ENCODE data around the gene NUCB1.

NUCB1 gene

GRCh38 chr19:48934837-48935236 lies 34.7 kb downstream of the NUCB1 start:
- Histone ChIP-seq H3K4me3 (replicated peaks; ENCODE audit: low read depth, low read length) (no peak overlapping the region), H3K27me3 (replicated peaks; ENCODE audit: control insufficient read depth, insufficient read depth, low read length) (no peaks in the 10 kb centered on the region; the same call in 1 of the 2 replicates), H3K36me3 (ENCODE audit: control insufficient read depth, insufficient read depth, low read length) (no peaks in the 10 kb centered on the region)
- DNase-seq (ENCODE audit: extremely low read depth, insufficient read length), result no peak
- TF ChIP-seq CTCF (IDR thresholded peaks at IDR 0.05; ENCODE audit: insufficient read depth, low read length, poor library complexity, severe bottlenecking), result no peak

- H3K36me3 ChIP-seq (ENCODE audit: control insufficient read depth, insufficient read depth, low read length), result no peaks in the 10 kb centered on the region
- no peak for DNase-seq (ENCODE audit: extremely low read depth, insufficient read length)
- H3K27me3 ChIP-seq (replicated peaks; ENCODE audit: control insufficient read depth, insufficient read depth, low read length), result no peaks in the 10 kb centered on the region; the same call in 1 of the 2 replicates
- no peak for TF ChIP-seq CTCF (IDR thresholded peaks at IDR 0.05; ENCODE audit: insufficient read depth, low read length, poor library complexity, severe bottlenecking)
- H3K4me3 ChIP-seq (replicated peaks; ENCODE audit: low read depth, low read length), result no peak overlapping the region
Observed at GRCh38 chr19:48935864-48936263, 35.8 kb downstream of the NUCB1 start.

- DNase-seq (ENCODE audit: extremely low read depth, insufficient read length), result no peak
- Histone ChIP-seq H3K4me3 (replicated peaks; ENCODE audit: low read depth, low read length) (no peak overlapping the region), H3K36me3 (ENCODE audit: control insufficient read depth, insufficient read depth, low read length) (no peaks in the 10 kb centered on the region), H3K27me3 (replicated peaks; ENCODE audit: control insufficient read depth, insufficient read depth, low read length) (no peaks in the 10 kb centered on the region)
- TF ChIP-seq CTCF (IDR thresholded peaks at IDR 0.05; ENCODE audit: insufficient read depth, low read length, poor library complexity, severe bottlenecking), result no peak
Observed at GRCh38 chr19:48938256-48938655, 38.1 kb downstream of the NUCB1 start.

- no peak for DNase-seq (ENCODE audit: extremely low read depth, insufficient read length)
- H3K4me3 ChIP-seq (replicated peaks; ENCODE audit: low read depth, low read length), result no peak overlapping the region
- no peaks in the 10 kb centered on the region for H3K27me3 ChIP-seq (replicated peaks; ENCODE audit: control insufficient read depth, insufficient read depth, low read length)
- H3K36me3 ChIP-seq (ENCODE audit: control insufficient read depth, insufficient read depth, low read length), result no peaks in the 10 kb centered on the region
- no peak for TF ChIP-seq CTCF (IDR thresholded peaks at IDR 0.05; ENCODE audit: insufficient read depth, low read length, poor library complexity, severe bottlenecking)
Observed at GRCh38 chr19:48940902-48941301, 40.8 kb downstream of the NUCB1 start.

GRCh38 chr19:48943081-48943480 lies 43.0 kb downstream of the NUCB1 start:
- TF ChIP-seq CTCF (IDR thresholded peaks at IDR 0.05; ENCODE audit: insufficient read depth, low read length, poor library complexity, severe bottlenecking), result no peak
- H3K27me3 ChIP-seq (replicated peaks; ENCODE audit: control insufficient read depth, insufficient read depth, low read length), result no peaks in the 10 kb centered on the region
- no peaks in the 10 kb centered on the region for H3K36me3 ChIP-seq (ENCODE audit: control insufficient read depth, insufficient read depth, low read length)
- DNase-seq (ENCODE audit: extremely low read depth, insufficient read length), result no peak
- H3K4me3 ChIP-seq (replicated peaks; ENCODE audit: low read depth, low read length), result no peak overlapping the region

- no peaks in the 10 kb centered on the region for H3K27me3 ChIP-seq (replicated peaks; ENCODE audit: control insufficient read depth, insufficient read depth, low read length)
- no peak for DNase-seq (ENCODE audit: extremely low read depth, insufficient read length)
- H3K4me3 ChIP-seq (replicated peaks; ENCODE audit: low read depth, low read length), result no peak overlapping the region
- TF ChIP-seq CTCF (IDR thresholded peaks at IDR 0.05; ENCODE audit: insufficient read depth, low read length, poor library complexity, severe bottlenecking), result no peak
- no peaks in the 10 kb centered on the region for H3K36me3 ChIP-seq (ENCODE audit: control insufficient read depth, insufficient read depth, low read length)
Observed at GRCh38 chr19:48945415-48945814, 45.3 kb downstream of the NUCB1 start.
